ENCODE data around the gene FAM171A1. TPM values are rescaled to one million over a fixed set of nuclear protein-coding genes. Genes with fewer than 3 reads are reported as not detected.
"Not testable (repeated sequence)": the region's sequence is repeated elsewhere in the genome, so short reads cannot be mapped to it uniquely, and the experiment has no call there.

Gene FAM171A1
- total RNA-seq, 3 donors from 2014 or later, result 7.6 to 11.7 (median 9.5) TPM

DNA sequence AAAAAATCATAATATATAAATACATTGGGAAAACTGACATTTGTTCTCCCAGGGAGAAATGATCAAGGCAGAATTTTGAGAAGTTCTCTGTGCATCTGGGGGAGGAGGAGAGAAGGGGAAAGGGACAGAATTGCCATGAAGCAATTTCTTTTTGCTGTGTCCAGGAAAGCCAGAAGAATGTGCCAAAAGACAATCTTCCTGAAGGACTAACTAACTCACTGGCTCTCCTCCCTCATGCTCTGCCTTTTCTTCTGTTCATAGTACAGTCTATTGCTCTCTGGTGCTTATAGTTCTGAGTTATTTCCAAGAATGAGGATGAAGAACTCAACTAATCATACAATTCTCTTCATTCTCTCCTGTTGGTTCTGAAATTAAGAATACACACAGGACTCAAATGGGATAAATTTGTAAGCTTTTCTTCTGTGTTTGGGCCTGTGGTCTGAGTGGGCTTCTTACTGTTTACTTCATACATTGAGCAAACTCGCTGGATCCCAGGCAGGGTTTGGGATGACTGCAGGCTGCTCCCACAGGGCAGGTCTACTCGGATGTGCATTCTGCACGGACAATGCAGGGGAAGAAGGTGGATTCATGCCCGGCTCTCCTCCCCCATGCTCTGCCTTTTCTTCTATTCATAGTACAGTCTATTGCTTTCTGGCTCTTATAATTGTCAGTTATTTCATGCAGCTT is 22.2 kb upstream of the FAM171A1 start:
- DNase-seq (ENCODE audit: low spot score in 2 of 2), result no peak
- no peaks in the 10 kb centered on the region for H3K36me3 ChIP-seq
- intact Hi-C loops (cut with DNase I; ENCODE audit: low total_unique reads), result no loop called here
- no peaks in the 10 kb centered on the region for H3K27me3 ChIP-seq
- no peaks in the 10 kb centered on the region for H3K9me3 ChIP-seq
- no peak overlapping the region for H3K4me3 ChIP-seq
- no peak overlapping the region for H3K27ac ChIP-seq
- TF ChIP-seq POLR2AphosphoS5 (IDR thresholded peaks at IDR 0.05), result no peak
- H3K4me1 ChIP-seq, result no peaks in the 10 kb centered on the region

DNA sequence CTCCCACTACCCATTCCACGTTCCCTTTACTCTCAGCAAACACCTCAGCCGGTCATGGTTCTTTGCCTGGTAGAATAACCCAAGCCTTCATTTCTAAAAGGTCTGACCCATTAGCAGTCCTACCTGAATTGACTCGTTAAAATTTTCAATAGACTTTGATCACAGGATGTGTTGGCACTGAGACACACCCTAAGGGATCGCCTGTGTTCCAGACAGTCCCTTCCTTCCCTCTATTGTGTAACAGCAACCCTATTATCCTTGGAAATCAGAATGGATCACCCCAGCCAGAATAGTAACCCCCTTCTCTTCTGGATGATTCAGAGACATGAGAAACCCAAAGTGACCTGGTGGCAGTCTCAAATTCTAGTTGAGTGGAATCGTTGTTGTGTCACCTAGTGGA is 20.4 kb upstream of the FAM171A1 start:
- Histone ChIP-seq H3K36me3 (no peaks in the 10 kb centered on the region), H3K4me3 (no peak overlapping the region), H3K9me3 (no peaks in the 10 kb centered on the region), H3K27ac (no peak overlapping the region), H3K4me1 (no peaks in the 10 kb centered on the region), H3K27me3 (no peaks in the 10 kb centered on the region)
- DNase-seq (ENCODE audit: low spot score in 2 of 2), result no peak
- intact Hi-C loops (cut with DNase I; ENCODE audit: low total_unique reads), result no loop called here
- no peak for TF ChIP-seq POLR2A (IDR thresholded peaks at IDR 0.05)
- TF ChIP-seq POLR2AphosphoS5 (IDR thresholded peaks at IDR 0.05), result no peak
- TF ChIP-seq, protein P1, sequence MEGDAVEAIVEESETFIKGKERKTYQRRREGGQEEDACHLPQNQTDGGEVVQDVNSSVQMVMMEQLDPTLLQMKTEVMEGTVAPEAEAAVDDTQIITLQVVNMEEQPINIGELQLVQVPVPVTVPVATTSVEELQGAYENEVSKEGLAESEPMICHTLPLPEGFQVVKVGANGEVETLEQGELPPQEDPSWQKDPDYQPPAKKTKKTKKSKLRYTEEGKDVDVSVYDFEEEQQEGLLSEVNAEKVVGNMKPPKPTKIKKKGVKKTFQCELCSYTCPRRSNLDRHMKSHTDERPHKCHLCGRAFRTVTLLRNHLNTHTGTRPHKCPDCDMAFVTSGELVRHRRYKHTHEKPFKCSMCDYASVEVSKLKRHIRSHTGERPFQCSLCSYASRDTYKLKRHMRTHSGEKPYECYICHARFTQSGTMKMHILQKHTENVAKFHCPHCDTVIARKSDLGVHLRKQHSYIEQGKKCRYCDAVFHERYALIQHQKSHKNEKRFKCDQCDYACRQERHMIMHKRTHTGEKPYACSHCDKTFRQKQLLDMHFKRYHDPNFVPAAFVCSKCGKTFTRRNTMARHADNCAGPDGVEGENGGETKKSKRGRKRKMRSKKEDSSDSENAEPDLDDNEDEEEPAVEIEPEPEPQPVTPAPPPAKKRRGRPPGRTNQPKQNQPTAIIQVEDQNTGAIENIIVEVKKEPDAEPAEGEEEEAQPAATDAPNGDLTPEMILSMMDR (IDR thresholded peaks at IDR 0.05), result no peak

DNA sequence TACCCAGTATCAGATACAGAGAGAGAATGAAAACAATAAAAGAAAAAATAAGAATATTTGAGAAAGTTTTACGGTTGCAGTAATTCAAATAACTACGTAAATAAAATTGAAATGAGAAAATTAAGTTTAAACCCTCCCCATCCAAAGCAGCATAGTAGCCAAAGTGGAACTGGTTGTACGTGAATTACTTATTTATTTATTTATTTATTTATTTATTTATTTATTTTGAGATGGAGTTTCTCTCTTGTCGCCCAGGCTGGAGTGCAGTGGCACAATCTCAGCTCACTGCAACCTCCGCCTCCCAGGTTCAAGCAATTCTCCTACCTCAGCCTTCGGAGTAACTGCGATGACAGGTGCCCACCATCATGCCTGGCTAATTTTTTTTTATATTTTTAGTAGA is 17.1 kb upstream of the FAM171A1 start:
- intact Hi-C loops (cut with DNase I; ENCODE audit: low total_unique reads), result not testable (repeated sequence)

DNA sequence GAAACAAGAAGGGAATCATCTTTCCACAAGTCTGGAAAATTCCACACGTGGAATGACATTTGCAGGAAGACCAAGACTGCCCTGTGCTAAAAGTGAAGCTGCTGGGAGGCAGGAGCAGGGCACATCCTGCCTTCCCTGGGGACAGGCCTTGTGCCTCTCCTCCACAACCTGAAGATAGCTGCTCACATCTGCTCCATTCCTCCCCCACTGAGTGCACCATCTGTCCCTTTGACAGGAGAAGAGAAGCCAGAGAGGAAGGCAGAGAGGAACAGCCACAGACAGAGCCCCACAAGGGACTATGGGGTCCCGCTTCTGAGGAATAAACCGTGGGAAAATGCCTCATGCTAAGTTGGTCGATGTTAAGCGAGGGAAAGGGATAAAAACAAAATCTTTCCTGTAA is 15.9 kb upstream of the FAM171A1 start:
- no peaks in the 10 kb centered on the region for H3K27me3 ChIP-seq
- intact Hi-C loops (cut with DNase I; ENCODE audit: low total_unique reads), result no loop called here
- no peak overlapping the region for H3K27ac ChIP-seq
- TF ChIP-seq POLR2A (IDR thresholded peaks at IDR 0.05), result no peak
- TF ChIP-seq POLR2AphosphoS5 (IDR thresholded peaks at IDR 0.05), result no peak
- TF ChIP-seq, protein P1 (IDR thresholded peaks at IDR 0.05), result no peak
- no peak overlapping the region for H3K4me3 ChIP-seq
- no peaks in the 10 kb centered on the region for H3K4me1 ChIP-seq
- no peaks in the 10 kb centered on the region for H3K9me3 ChIP-seq
- no peaks in the 10 kb centered on the region for H3K36me3 ChIP-seq
- no peak for DNase-seq (ENCODE audit: low spot score in 2 of 2)

More for the DNA sequence above, 17.1 kb upstream of the FAM171A1 start:
- not testable (repeated sequence) for H3K9me3 ChIP-seq; H3K4me3 ChIP-seq; H3K4me1 ChIP-seq; H3K27ac ChIP-seq; DNase-seq (ENCODE audit: low spot score in 2 of 2); H3K36me3 ChIP-seq; H3K27me3 ChIP-seq

DNA sequence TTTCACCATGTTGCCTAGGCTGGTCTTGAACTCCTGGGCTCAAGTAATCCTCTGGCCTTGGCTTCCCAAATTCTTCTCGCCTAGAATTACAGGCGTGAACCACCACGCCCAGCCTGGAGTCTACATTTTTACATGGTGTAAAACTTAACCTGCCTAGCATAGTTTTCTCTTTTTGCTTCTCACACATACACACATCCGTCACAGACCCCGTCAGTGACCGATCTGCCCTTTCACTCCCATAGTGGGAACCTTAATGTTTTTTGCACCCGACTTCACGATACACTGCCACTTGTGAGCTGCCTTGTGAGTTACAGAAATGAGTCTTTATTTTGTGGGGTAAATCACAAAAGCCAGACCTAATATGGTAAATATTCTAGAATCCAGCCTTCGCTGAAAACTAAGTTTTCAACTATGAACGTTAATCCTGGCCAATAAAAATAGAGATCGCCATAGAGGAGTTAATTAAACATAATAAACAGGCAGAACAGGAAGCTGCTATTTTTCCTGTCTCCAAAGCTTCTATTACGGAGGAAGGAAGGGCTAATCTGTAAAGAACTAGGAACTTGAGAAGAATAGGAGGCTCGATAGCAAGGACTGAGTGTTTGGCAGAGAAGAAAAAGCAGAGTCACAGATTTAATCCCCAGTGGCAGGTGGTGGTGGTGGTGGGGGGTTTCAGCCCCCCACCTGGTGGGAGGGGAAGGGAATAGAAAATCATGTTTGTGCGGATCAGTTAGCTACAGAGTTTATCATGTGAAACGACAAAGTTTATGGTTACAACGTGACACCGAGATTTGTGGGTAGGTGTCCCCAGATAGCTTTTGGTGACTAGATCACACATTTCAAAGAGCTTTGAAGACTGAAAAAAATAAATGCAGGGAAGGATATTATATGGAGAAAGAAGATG is 14.7 kb upstream of the FAM171A1 start:
- Histone ChIP-seq H3K27me3 (no peaks in the 10 kb centered on the region), H3K9me3 (no peaks in the 10 kb centered on the region), H3K36me3 (no peaks in the 10 kb centered on the region), H3K27ac (no peak overlapping the region), H3K4me1 (no peaks in the 10 kb centered on the region), H3K4me3 (no peak overlapping the region)
- TF ChIP-seq POLR2AphosphoS5 (IDR thresholded peaks at IDR 0.05), result no peak
- TF ChIP-seq POLR2A (IDR thresholded peaks at IDR 0.05), result no peak
- TF ChIP-seq, protein P1 (IDR thresholded peaks at IDR 0.05), result no peak
- intact Hi-C loops (cut with DNase I; ENCODE audit: low total_unique reads), result no loop called here
- no peak for DNase-seq (ENCODE audit: low spot score in 2 of 2)

DNA sequence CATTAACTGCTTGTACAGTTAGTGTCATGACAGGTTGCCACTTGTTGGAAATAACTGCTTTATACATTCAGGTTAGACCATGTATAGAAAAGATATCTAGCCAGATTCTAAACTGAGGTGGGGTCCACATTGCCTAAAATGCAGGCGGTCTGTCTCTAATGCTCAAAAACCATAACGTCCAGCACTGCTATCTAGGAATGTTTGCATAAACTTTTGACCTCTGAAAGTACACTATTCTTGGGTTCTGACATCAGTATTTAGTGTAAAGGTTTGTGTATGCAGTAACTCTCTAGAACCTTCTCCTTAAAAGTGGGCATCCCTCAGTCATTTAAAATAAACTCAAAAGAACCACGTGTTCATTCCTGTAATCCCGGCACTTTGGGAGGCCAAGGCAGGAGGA is 10.3 kb upstream of the FAM171A1 start:
- no peaks in the 10 kb centered on the region for H3K36me3 ChIP-seq
- intact Hi-C loops (cut with DNase I; ENCODE audit: low total_unique reads), result no loop called here
- no peaks in the 10 kb centered on the region for H3K4me1 ChIP-seq
- H3K9me3 ChIP-seq, result no peaks in the 10 kb centered on the region
- no peak for DNase-seq (ENCODE audit: low spot score in 2 of 2)
- H3K27me3 ChIP-seq, result no peaks in the 10 kb centered on the region
- H3K27ac ChIP-seq, result no peak overlapping the region
- TF ChIP-seq POLR2AphosphoS5 (IDR thresholded peaks at IDR 0.05), result no peak
- TF ChIP-seq, protein P1 (IDR thresholded peaks at IDR 0.05), result no peak
- no peak for TF ChIP-seq POLR2A (IDR thresholded peaks at IDR 0.05)
- H3K4me3 ChIP-seq, result no peak overlapping the region
